HepG2 (cell line): ENCODE measurements around the gene TMEM198. TPM values are rescaled to one million over a fixed set of nuclear protein-coding genes. Genes with fewer than 3 reads are reported as not detected.
A peak's percentile ranks its signal among the peaks of the same experiment; 100 is the strongest.

Source experiments
- ATAC-seq: fragments of 200-7000 bp; cut with Tn5 transposase; 3 replicates; pipeline ENCODE4 v1.9.1; 2020; ENCODE audit warnings: mild to moderate bottlenecking, moderate library complexity
- BruUV-seq: library from RNA; stranded (reverse); fragments of 400-500 nt; replicated peaks from 2 replicates; lab custom pipeline; 2021; lab: Mats Ljungman, UMichigan
- CTCF ChIA-PET: fragments of 300-600 bp; formaldehyde crosslinking; extraction: SDS; loops from one replicate; lab custom pipeline; 2021; ENCODE audit warnings: low total read pairs, inconsistent platforms, low intra/inter-chr PET ratio; lab: Yijun Ruan, JAX
- POLR2A ChIA-PET: fragments of 350-600 bp; sonication (Branson Sonifier 250); formaldehyde crosslinking; loops from one replicate; lab custom pipeline; 2020; ENCODE audit warnings: antibody characterized with exemption, inconsistent platforms; lab: Yijun Ruan, JAX
- DNase-seq: peaks from one replicate; pipeline ENCODE4 v3.0.0-alpha.2; 2015; ENCODE audit warnings: low spot score
- FAIRE-seq: peaks from 3 replicates; lab custom pipeline; 2011; peaks lifted over from hg19 to GRCh38; lab: Jason Lieb, UNC
- H2AFZ ChIP-seq: one replicate; pipeline ENCODE4 v1.6.1; 2011; ENCODE audit warnings: low read length, inconsistent platforms
- H3K27ac ChIP-seq: fragments of 300-600 bp; 3 replicates; pipeline ENCODE4 v1.8.0; 2011; ENCODE audit warnings: mixed run types, mild to moderate bottlenecking, mixed read lengths, low read length, inconsistent platforms; ENCODE audit not compliant: insufficient read depth; ENCODE audit errors: extremely low read length
- H3K27me3 ChIP-seq, 2 experiments: fragments of 200-600 bp in 1 of 2; 2 replicates in 1 of 2; 3 replicates in 1 of 2; pipeline versions ENCODE4 v1.6.0 to v1.8.0; 2011; ENCODE audit warnings: low read length in 2 of 2, mild to moderate bottlenecking in 2 of 2, moderate library complexity in 2 of 2, inconsistent platforms in 1 of 2; ENCODE audit not compliant: insufficient read depth in 2 of 2, control insufficient read depth in 1 of 2
- H3K36me3 ChIP-seq, 2 experiments: fragments of 200-600 bp in 1 of 2; replicated peaks in 1 of 2; 2 replicates in 1 of 2; 3 replicates in 1 of 2; pipeline versions ENCODE4 v1.5.1 to v1.8.0; 2011; ENCODE audit warnings: low read length in 2 of 2, inconsistent platforms in 1 of 2; ENCODE audit not compliant: insufficient read depth in 2 of 2, control insufficient read depth in 1 of 2
- H3K4me1 ChIP-seq: 2 replicates; pipeline ENCODE4 v1.5.1; 2012; ENCODE audit warnings: low read length, inconsistent platforms; ENCODE audit not compliant: insufficient read depth
- H3K4me2 ChIP-seq: 2 replicates; pipeline ENCODE4 v1.6.0; 2011; ENCODE audit warnings: low read depth, low read length, inconsistent platforms
- H3K4me3 ChIP-seq, 3 experiments: fragments of 200-600 bp in 1 of 3; sonication (generic), shearing (Covaris generic) in 1 of 3; replicated peaks in 1 of 3; 2 replicates each; pipeline ENCODE4 v1.5.1; 2011 to 2016; ENCODE audit warnings: low read length in 3 of 3, inconsistent platforms in 2 of 3, low read depth in 2 of 3, mild to moderate bottlenecking in 2 of 3, control low read depth in 1 of 3, mixed read lengths in 1 of 3; ENCODE audit not compliant: insufficient read depth in 1 of 3
- H3K79me2 ChIP-seq: one replicate; pipeline ENCODE4 v1.6.1; 2011; ENCODE audit warnings: low read length, inconsistent platforms; ENCODE audit not compliant: insufficient read depth
- H3K9ac ChIP-seq: 2 replicates; pipeline ENCODE4 v1.6.0; 2011; ENCODE audit warnings: mild to moderate bottlenecking, low read depth, low read length, inconsistent platforms; ENCODE audit not compliant: insufficient read depth
- H3K9me3 ChIP-seq: 2 replicates; pipeline ENCODE4 v1.5.1; 2012; ENCODE audit warnings: mild to moderate bottlenecking, low read length
- H4K20me1 ChIP-seq: 2 replicates; pipeline ENCODE4 v1.6.0; 2011; ENCODE audit warnings: inconsistent platforms, mild to moderate bottlenecking, low read length, moderate library complexity; ENCODE audit not compliant: insufficient read depth
- FOSL2 ChIP-seq: sonication (generic); formaldehyde crosslinking; IDR thresholded peaks from 2 replicates; pipeline ENCODE4 v1.4.0; 2020; ENCODE audit warnings: missing genetic modification reagents
- NFE2L1 ChIP-seq: sonication (generic); formaldehyde crosslinking; IDR thresholded peaks from 2 replicates; pipeline ENCODE4 v1.4.0; 2020; ENCODE audit warnings: missing genetic modification reagents, mild to moderate bottlenecking, borderline replicate concordance
- SYNCRIP ChIP-seq: fragments of 200-400 bp; formaldehyde crosslinking; IDR thresholded peaks from 2 replicates; pipeline ENCODE4 v1.6.1; 2018; ENCODE audit warnings: mild to moderate bottlenecking, low read depth, low read length; ENCODE audit not compliant: insufficient read depth
- TARDBP ChIP-seq: sonication (generic); formaldehyde crosslinking; IDR thresholded peaks from 2 replicates; pipeline ENCODE4 v1.8.0; 2022; ENCODE audit warnings: mild to moderate bottlenecking, missing genetic modification reagents
- ZNF747 ChIP-seq: sonication (generic); formaldehyde crosslinking; IDR thresholded peaks from 2 replicates; pipeline ENCODE4 v1.8.1; 2023; ENCODE audit warnings: missing genetic modification reagents, mild to moderate bottlenecking, borderline replicate concordance
- ZNF878 ChIP-seq: sonication (generic); formaldehyde crosslinking; IDR thresholded peaks from 2 replicates; pipeline ENCODE4 v1.8.1; 2023; ENCODE audit warnings: mild to moderate bottlenecking, missing genetic modification reagents, moderate library complexity
- ZSCAN25 ChIP-seq: sonication (generic); formaldehyde crosslinking; IDR thresholded peaks from 2 replicates; pipeline ENCODE4 v1.8.0; 2022; ENCODE audit warnings: mild to moderate bottlenecking, missing genetic modification reagents
- WGBS: methylation state at CpG from one replicate; pipeline ENCODE4 v1.1.6; 2017; ENCODE audit warnings: low lambda C conversion rate; 5-methylcytosine and 5-hydroxymethylcytosine counted together
- in situ Hi-C: cut with HindIII; loops from 2 replicates; pipeline ENCODE4 v1.10.0; 2017; ENCODE audit warnings: low pct_unique_long_range_greater_than_20kb; ENCODE audit not compliant: extremely low pct_ligation_motif_present
- intact Hi-C: fragments of 100-400 bp; cut with micrococcal nuclease; formaldehyde crosslinking; loops from one replicate; pipeline ENCODE4 v1.10.0; 2022; ENCODE audit not compliant: unreplicated experiment
- polyA plus RNA-seq, 8 experiments: library from polyadenylated mRNA; depleted of rRNA in 3 of 8; stranded (reverse) in 7 of 8; unstranded in 1 of 8; fragments of >200 nt; fragmentation: Illumina TruSeq in 4 of 8; extraction: Trizol in 4 of 8; gene quantifications; 2 replicates each; pipeline versions ENCODE4 v1.2.1 to v1.2.3, GENCODE V29; 2011 to 2016; ENCODE audit warnings: low read depth in 4 of 8, missing spikeins in 1 of 8, mixed read lengths in 1 of 8; ENCODE audit not compliant: insufficient read depth in 1 of 8
- total RNA-seq, 5 experiments: library from RNA; depleted of rRNA; stranded (reverse); fragments of >200 nt; fragmentation: Illumina TruSeq; extraction: Trizol; gene quantifications; 2 replicates each; pipeline ENCODE4 v1.2.3, GENCODE V29; 2016; ENCODE audit warnings: low read depth in 1 of 5
- TF ChIP-seq, protein P1 (sequence below): sonication (generic); formaldehyde crosslinking; IDR thresholded peaks from 2 replicates; pipeline ENCODE4 v1.5.0; 2020; ENCODE audit warnings: mild to moderate bottlenecking, missing genetic modification reagents, moderate library complexity
- TF ChIP-seq, protein P2 (sequence below): sonication (generic); formaldehyde crosslinking; IDR thresholded peaks from 2 replicates; pipeline ENCODE4 v1.5.0; 2020; ENCODE audit warnings: mild to moderate bottlenecking, missing genetic modification reagents, borderline replicate concordance

The TMEM198 gene
- total and polyA plus RNA-seq, 2 of the 13 experiments (the other 11 are each of a cell fraction or from before 2014, with no cell fraction given), result 17.3 to 23.5 TPM

DNA sequence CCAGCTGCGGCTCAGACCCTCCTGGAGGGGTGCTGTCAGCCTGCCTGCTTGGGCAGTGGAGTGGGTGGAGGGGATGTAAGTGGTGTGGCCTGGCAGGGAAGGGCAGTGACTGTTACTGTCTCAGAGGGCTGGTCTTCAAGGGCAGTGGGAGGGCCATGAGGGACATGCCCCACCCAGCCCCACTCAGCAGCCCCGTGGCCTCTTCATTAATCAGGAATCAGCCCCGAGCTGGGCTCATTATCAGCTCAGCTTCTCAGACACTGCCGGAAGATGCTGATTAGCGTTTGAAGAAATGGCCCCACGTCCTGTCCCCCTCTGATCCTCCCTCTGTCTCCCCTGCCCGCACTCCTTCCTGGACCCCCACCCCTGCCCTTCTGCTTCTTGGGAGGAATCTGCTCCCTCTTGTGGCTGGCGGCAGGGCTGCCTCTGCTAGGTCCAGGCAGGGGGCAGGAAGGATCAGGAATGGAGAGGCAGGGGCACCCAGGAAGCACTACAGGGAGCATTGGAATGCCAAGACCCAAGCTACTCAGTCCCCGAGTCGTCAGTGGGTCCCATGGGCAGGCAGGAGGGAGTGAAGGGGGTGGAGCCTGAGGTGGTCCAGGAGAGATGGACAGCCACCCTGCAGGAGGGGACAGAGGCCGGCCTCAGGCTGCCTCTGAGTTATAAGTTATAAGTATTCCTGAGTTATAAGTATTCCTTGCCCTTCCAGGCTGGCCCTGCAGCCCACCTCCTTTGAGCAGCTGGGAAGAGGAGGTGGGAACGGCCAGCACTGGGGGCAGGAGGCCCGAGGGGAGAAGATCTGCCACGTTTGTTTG lies 22.6 kb upstream of the TMEM198 start (continued):
- no peak for TF ChIP-seq ZNF747 (CRISPR knock-in tag)
- no peak for TF ChIP-seq TARDBP (CRISPR knock-in tag)
- peak; percentile 91 for TF ChIP-seq ZSCAN25 (CRISPR knock-in tag)

DNA sequence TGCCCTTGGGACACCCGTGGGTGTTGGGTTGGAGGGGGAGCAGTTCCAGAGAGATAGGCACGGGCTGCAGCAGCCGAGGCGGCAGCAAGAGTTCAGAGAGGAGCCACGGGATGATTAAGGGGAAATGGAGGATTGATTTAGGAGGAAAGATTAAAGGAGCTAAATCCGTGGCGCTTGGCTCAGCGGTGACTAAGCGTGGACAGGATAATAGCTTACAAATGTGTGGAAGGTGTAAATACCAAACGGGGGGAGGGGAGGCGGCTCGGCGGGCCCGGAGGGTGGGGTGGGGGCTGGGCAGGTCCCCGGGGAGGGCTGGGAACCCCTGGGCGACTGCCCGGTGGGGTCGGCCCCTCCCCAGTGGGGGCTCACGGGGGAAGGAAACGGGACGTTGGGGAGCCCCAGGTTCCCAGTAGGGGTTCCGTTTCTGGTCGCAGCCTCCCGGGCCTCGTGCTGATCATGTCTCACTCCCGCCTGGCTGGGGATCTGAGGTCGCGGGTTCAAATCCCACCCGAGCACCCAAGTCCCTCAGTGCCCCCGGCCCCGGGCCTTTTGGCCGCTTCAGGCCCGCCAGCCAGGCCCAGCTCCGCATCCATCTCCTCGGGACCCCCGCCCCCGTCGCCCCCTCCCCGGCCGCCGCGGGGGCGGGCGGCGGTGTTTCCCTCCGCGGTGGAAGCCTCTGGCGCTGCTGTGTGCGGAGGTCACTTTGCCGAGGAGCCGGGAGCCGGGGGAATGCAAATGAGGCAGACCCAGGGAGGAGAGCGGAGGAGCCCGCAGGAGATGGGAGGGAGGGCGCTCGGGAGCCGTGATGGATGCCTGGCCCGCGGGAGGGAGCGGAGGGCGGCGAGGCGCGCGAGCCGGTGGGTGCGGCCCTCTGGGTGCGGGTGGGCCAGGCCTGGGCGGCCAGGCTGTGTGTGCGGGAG lies 21.5 kb upstream of the TMEM198 start:
- Histone ChIP-seq H3K4me2 (peak overlapping the region; percentile 16; the same call in 1 of the 2 replicates), H3K36me3 (no peaks in the 10 kb centered on the region), H3K27me3 (peaks cover 31 to 96% of the 10 kb centered on the region in 2 experiments), H3K9me3 (no peaks in the 10 kb centered on the region), H3K4me3 (no peak overlapping the region; a peak in 1 of 6 replicates), H2AFZ (no peak overlapping the region), H3K79me2 (no peaks in the 10 kb centered on the region), H4K20me1 (no peaks in the 10 kb centered on the region), H3K9ac (no peak overlapping the region), H3K4me1 (peaks cover 40% of the 10 kb centered on the region), H3K27ac (no peak overlapping the region)
- WGBS, result 5% methylated on average over 56 of the region's 70 CpGs
- POLR2A ChIA-PET, result interaction anchor here (0.6 to 0.9 kb wide), 2 partner anchors 8 to 24 kb away, joined by 4 to 5 read pairs; partner anchors contain the start of gene GMPPA
- in situ Hi-C loops, result loop anchor here (10.0 kb wide), 1 partner anchor 48 kb away; no protein-coding TSS in a partner anchor
- no peak for DNase-seq
- ATAC-seq, result peak; percentile 36
- FAIRE-seq, result no peak
- BruUV-seq, result no TSS peak
- CTCF ChIA-PET, result interaction anchor here (1.1 to 2.1 kb wide), 3 partner anchors 12 to 30 kb away, joined by 3 to 5 read pairs (median 4); a partner anchor contains a TSS
- intact Hi-C loops, result no loop called here
- TF ChIP-seq NFE2L1 (CRISPR knock-in tag) (no peak), FOSL2 (0 out of 2 replicates have a peak, but pooled peaks have one; percentile 8), SYNCRIP (no peak), ZNF878 (CRISPR knock-in tag) (no peak)
- TF ChIP-seq, protein P1, sequence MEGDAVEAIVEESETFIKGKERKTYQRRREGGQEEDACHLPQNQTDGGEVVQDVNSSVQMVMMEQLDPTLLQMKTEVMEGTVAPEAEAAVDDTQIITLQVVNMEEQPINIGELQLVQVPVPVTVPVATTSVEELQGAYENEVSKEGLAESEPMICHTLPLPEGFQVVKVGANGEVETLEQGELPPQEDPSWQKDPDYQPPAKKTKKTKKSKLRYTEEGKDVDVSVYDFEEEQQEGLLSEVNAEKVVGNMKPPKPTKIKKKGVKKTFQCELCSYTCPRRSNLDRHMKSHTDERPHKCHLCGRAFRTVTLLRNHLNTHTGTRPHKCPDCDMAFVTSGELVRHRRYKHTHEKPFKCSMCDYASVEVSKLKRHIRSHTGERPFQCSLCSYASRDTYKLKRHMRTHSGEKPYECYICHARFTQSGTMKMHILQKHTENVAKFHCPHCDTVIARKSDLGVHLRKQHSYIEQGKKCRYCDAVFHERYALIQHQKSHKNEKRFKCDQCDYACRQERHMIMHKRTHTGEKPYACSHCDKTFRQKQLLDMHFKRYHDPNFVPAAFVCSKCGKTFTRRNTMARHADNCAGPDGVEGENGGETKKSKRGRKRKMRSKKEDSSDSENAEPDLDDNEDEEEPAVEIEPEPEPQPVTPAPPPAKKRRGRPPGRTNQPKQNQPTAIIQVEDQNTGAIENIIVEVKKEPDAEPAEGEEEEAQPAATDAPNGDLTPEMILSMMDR (CRISPR knock-in tag), result 0 out of 2 replicates have a peak, but pooled peaks have one; percentile 31
- TF ChIP-seq, protein P2, sequence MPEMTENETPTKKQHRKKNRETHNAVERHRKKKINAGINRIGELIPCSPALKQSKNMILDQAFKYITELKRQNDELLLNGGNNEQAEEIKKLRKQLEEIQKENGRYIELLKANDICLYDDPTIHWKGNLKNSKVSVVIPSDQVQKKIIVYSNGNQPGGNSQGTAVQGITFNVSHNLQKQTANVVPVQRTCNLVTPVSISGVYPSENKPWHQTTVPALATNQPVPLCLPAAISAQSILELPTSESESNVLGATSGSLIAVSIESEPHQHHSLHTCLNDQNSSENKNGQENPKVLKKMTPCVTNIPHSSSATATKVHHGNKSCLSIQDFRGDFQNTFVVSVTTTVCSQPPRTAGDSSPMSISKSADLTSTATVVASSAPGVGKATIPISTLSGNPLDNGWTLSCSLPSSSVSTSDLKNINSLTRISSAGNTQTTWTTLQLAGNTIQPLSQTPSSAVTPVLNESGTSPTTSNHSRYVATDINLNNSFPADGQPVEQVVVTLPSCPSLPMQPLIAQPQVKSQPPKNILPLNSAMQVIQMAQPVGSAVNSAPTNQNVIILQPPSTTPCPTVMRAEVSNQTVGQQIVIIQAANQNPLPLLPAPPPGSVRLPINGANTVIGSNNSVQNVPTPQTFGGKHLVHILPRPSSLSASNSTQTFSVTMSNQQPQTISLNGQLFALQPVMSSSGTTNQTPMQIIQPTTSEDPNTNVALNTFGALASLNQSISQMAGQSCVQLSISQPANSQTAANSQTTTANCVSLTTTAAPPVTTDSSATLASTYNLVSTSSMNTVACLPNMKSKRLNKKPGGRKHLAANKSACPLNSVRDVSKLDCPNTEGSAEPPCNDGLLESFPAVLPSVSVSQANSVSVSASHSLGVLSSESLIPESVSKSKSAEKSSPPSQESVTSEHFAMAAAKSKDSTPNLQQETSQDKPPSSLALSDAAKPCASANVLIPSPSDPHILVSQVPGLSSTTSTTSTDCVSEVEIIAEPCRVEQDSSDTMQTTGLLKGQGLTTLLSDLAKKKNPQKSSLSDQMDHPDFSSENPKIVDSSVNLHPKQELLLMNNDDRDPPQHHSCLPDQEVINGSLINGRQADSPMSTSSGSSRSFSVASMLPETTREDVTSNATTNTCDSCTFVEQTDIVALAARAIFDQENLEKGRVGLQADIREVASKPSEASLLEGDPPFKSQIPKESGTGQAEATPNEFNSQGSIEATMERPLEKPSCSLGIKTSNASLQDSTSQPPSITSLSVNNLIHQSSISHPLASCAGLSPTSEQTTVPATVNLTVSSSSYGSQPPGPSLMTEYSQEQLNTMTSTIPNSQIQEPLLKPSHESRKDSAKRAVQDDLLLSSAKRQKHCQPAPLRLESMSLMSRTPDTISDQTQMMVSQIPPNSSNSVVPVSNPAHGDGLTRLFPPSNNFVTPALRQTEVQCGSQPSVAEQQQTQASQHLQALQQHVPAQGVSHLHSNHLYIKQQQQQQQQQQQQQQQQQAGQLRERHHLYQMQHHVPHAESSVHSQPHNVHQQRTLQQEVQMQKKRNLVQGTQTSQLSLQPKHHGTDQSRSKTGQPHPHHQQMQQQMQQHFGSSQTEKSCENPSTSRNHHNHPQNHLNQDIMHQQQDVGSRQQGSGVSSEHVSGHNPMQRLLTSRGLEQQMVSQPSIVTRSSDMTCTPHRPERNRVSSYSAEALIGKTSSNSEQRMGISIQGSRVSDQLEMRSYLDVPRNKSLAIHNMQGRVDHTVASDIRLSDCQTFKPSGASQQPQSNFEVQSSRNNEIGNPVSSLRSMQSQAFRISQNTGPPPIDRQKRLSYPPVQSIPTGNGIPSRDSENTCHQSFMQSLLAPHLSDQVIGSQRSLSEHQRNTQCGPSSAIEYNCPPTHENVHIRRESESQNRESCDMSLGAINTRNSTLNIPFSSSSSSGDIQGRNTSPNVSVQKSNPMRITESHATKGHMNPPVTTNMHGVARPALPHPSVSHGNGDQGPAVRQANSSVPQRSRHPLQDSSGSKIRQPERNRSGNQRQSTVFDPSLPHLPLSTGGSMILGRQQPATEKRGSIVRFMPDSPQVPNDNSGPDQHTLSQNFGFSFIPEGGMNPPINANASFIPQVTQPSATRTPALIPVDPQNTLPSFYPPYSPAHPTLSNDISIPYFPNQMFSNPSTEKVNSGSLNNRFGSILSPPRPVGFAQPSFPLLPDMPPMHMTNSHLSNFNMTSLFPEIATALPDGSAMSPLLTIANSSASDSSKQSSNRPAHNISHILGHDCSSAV, result no peak
